Fibroblast of upper back skin (primary cell): Measurements from ENCODE around the gene BET1L.
"Not testable (repeated sequence)": the region's sequence is repeated elsewhere in the genome, so short reads cannot be mapped to it uniquely, and the experiment has no call there.

Experiments used
- DNase-seq: peaks from one replicate; pipeline ENCODE4 v3.0.0-alpha.2; 2013

Gene BET1L

DNA sequence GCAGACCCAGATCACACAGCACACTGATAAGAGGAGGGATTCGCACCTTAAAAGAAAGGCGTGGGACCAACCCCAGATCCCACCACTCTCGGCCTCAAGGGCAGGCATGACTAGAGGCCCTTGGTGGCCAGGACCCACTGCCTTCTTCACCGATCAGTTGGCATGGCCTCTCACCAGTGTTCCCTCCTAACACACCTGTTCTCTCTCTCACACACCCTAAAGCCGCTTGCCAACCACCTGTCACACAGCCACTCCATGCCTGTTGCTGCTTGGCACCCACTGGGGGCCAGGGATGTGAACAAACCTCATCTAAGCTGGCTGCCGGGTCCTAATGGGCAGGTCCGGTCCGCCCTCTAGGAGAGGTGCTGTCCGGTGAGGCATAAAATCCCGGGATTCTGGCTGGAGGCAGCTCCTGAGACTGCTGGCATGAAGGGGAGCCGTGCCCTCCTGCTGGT lies 14.5 kb downstream of the BET1L start, which contains the start of gene SCGB1C1:
Gene SCGB1C1, plus strand, starts transcription at position 405 of the 455 bp plus-strand sequence. Its CDS starts 22 bp downstream, at position 427.
- not testable (repeated sequence) for DNase-seq

DNA sequence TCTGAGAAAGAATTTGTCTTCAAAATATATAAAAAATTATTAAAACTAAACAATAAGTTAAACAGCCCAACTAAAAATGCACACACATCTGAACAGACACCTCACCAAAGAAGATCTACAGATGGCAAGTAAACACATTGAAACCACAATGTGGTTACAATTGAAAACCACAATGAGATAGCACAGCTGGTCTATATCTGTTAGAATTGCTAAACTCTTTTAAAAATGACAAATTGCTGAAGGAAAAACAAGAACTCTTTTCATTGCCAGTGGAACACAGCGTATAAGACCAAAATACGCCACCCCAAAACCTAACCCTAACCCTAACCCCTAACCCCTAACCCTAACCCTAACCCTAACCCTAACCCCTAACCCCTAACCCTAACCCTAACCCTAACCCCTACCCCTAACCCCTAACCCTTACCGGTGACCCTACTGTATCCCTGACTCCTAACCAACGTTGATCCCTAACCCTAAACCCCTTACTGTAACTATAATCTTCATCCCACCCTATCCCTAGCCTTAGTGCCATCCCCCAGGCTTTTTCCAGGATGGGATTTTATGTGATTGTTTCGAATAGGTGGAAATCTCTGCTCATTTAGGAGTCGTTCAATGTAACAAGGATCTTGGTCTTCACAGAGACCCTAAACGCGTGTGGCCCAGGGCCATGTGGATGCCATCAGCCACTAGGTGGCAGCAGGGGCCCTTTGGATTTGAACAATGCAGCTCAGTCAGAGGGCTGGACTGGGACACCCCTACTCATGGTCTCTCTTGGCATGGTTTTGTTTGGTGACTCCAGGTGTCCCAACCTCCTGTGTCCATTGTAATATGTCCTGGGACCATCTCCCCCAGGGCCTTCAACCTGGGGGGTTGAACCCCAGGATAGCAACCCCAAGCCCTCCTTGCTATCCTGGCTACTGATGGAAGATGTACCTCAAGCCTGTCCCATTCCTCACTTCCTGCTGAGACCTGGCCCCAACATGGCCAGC lies 15.4 kb downstream of the BET1L start:
- DNase-seq: not testable (repeated sequence)

DNA sequence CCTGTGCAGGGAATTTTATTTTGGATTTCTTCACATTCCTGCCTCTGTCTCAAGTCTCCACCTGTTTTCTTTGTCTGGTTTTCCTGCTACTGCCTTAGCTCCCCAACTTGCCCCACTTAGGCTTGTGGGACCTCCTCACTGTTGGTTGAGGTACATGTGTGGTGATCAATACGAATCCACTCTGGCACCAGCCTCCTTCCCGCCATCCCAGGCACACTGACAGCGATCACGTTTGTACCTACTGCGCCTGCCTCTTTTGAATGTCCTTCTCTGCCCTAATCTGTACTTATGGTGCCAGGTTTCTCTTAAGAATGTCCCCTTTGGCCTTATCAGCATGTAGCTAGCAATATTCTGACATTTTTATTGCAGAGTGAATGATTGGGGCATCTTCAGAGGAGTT lies 16.7 kb downstream of the BET1L start:
- DNase-seq: not testable (repeated sequence)

DNA sequence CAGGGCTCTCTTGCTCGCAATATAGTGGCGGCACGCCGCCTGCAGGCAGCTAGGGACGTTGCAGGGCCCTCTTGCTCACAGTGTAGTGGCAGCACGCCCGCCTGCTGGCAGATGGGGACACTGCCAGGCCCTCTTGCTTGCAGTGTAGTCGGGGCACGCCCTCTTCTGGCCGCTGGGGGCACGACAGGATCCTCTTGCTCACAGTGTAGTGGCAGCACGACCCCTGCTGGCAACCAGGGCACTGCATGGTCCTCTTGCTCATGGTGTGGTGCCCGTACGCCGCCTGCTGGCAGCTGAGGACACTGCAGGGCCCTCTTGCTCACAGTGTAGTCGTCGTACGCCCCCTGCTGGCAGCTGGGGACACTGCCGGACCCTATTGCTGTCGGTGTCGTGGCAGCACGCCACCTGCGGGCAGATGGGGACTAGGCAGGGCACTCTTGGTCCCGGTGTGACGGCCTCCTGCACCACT lies 17.3 kb downstream of the BET1L start:
- not testable (repeated sequence) for DNase-seq

- DNase-seq: not testable (repeated sequence)
These were observed 17.9 kb downstream of the BET1L start for GRCh38 chr11:189200-189783.

GRCh38 chr11:180242-180641 lies 27.0 kb downstream of the BET1L start:
- not testable (repeated sequence) for DNase-seq
